ENCODE results near the gene PDE6G.
A peak's percentile ranks its signal among the peaks of the same experiment; 100 is the strongest.

The PDE6G gene

DNA sequence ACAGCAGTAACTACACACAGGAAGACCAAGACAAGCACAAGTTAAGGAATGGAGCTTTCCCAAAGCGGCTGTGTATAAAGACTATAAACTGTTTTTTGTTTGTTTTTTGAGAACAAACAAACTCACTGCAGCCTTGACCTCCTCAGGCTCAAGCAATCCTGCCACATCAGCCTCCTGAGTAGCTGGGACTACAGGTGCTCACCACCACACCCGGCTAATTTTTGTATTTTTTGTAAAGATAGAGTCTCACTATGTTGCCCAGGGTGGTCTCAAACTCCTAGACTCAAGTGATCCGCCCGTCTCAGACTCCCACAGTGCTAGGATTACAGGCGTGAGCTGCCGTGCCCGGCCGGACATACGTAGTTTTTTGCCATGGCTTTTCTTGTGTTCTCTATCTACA, 4.1 kb upstream of the PDE6G start:
- no peak for DNase-seq

- DNase-seq = no peak
Measured at GRCh38 chr17:81659038-81659437, 2.7 kb upstream of the PDE6G start.

GRCh38 chr17:81656835-81657234, 493 bp upstream of the PDE6G start:
- DNase-seq = no peak

GRCh38 chr17:81655378-81656117, 794 bp downstream of the PDE6G start:
- DNase-seq = no peak

- no peak for DNase-seq
Measured at GRCh38 chr17:81652906-81653771, 3.2 kb downstream of the PDE6G start.

- no peak for DNase-seq
Measured at GRCh38 chr17:81651692-81652091, 4.7 kb downstream of the PDE6G start.

GRCh38 chr17:81650951-81651350, 5.4 kb downstream of the PDE6G start:
- DNase-seq = no peak

- DNase-seq = no peak
Measured at GRCh38 chr17:81648707-81649085, 7.6 kb downstream of the PDE6G start.

DNA sequence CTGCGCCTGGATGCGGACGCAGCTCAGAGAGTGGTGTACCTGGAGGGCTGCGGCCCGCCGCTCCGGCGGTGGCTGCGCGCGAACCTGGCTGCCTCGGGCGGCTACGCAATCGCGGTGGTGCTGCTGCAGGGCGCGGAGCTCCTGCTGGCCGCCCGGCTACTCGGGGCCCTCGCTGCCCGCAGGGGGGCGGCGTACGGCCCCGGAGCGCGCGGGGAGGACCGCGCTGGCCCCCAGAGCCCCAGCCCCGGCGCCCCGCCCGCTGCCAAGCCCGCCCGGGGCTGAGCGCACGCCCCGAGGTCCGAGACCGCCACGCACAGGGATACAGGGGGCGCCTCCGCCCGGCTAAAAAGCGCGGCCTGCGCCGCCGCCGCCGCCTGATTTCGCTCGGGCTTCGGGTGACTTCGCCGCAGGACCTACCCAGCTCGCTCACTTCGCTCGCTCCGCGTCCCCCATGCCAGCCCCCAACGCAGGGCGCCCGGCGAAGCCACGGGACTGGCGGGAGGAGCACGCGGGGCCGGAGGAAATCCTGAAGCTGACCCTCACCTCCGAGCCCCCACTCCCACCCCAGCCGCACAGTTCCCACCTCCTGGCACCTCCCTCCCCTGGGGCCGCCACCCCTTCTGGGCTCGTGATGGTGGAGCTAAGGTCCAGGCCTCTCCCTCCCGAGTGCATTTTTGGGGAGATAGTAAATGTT, 8.2 kb downstream of the PDE6G start:
- no peak for DNase-seq

DNA sequence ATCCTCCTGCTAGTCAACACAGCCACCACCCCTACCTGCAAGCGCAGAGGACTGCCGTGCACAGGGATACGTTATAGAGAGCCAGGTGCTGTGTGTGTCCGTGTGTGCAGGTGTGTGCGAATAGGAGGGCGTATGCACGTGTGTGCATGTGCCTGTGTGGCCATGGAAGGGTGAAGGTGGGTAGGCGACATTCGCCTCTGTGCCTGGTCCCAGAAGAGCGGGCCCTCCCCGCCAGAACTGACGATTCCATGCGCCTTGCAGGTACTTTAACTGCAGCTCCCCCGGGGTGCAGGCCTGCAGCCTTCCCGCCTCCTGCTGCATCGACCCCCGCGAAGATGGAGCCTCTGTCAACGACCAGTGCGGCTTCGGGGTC, 8.7 kb downstream of the PDE6G start:
- no peak for DNase-seq

- no peak for DNase-seq
Measured at GRCh38 chr17:81646869-81647600, 9.3 kb downstream of the PDE6G start.

DNA sequence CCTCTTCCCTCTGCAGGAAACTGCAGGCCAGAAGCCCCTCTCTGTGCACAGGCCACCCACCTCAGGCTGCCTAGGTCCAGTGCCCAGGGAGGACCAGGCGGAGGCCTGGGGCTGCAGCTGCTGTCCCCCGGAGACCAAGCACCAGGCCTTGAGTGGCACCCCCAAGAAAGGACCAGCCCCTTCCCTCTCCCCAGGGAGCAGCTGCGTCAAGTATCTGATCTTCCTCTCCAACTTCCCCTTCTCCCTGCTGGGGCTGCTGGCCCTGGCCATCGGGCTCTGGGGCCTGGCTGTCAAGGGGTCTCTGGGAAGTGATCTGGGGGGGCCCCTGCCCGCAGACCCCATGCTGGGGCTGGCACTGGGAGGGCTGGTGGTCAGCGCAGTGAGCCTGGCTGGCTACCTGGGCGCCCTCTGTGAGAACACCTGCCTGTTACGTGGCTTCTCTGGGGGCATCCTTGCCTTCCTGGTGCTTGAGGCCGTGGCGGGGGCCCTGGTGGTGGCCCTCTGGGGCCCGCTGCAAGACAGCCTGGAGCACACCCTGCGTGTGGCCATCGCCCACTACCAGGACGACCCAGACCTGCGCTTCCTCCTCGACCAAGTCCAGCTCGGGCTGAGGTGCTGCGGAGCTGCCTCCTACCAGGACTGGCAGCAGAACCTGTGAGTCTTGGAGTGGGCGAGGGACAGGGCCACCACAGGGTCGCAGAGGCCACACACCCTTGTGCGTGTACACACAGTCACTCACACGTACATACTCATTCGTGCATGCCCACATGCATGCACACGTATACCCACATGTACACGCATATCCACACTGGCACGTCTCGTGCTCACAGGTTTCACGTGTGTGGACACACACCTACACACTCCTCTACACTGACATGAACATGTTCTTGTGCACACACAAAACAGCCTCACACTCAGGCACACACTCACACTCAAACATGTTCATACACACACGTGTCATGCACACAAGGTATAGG, 11.1 kb downstream of the PDE6G start:
- no peak for DNase-seq

GRCh38 chr17:81644496-81644895, 11.8 kb downstream of the PDE6G start:
- no peak for DNase-seq

DNA sequence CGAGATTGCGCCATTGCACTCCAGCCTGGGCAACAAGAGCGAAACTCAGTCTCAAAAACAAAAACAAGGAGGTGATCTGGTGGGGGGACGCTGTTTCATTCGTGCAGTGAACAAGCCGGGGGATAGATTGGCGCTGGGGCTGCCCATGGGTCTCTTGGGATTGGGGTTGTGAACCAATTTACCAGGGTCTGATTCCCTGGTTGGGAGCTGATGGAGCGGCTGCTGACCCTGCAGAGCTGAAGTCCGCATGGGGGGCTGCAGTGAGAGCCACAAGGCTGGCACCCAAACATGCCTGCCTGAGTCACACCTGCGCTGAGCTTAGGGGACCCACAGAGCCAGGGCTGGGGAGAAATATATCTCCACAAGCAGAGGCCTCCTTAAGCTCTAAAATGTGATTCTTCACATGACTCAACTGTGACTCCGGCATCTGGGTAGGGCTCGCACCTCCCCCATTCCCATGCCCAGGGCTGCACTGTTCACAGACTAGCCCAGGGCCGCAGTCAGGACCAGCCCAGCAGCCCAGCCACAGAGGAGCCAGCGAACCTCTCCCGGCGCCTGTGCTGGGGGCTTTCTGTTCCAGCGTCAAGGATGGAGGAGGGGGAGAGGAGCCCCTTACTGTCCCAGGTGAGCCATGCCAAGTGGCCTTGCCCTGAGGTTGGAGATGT, 14.4 kb downstream of the PDE6G start:
- DNase-seq = no peak

- no peak for DNase-seq
Measured at GRCh38 chr17:81640011-81640410, 16.3 kb downstream of the PDE6G start.

GRCh38 chr17:81638683-81639082, 17.7 kb downstream of the PDE6G start:
- DNase-seq = no peak

- DNase-seq = peak; percentile 71
Measured at GRCh38 chr17:81636505-81637288, 19.6 kb downstream of the PDE6G start, which contains the start of the genes NPLOC4 and TSPAN10. NPLOC4 (minus strand) TSS chr17:81637112; CDS start chr17:81636930, 182 bp downstream. TSPAN10 (plus strand) TSS chr17:81637196; CDS start chr17:81642413, 5,217 bp downstream.

GRCh38 chr17:81635973-81636504, 20.3 kb downstream of the PDE6G start:
- no peak for DNase-seq

- DNase-seq = no peak
Measured at GRCh38 chr17:81635431-81635830, 20.9 kb downstream of the PDE6G start.

DNA sequence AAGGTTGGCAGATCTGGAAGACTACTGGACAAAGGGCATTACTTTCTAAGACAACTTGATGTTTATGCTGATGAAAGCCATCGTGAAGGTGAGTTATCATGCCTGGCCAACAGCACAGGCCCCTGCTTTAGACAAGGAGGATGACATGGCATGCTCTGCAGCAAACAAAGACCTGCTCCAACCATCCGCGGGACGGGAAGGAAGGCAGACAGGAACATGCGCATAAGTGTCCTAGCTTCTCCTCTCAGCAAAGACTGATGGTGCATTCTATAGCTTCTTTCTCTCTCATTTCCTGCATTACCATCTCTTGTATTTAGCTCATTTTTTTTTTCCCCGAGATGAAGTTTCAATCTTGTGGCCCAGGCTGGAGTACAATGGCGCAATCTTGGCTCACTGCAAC, 24.9 kb downstream of the PDE6G start:
- DNase-seq = no peak

Measured in NK-92 treated with Interleukin-12 subunit alpha and Interleukin-12 subunit beta, amount 100 ng/mL, for 24 hours (cell line).